GM12878 (cell line): Measurements from ENCODE around the gene VCP. TPM values are rescaled to one million over a fixed set of nuclear protein-coding genes. Genes with fewer than 3 reads are reported as not detected.

ENCODE experiments used
- polyA plus RNA-seq, 11 experiments: library from polyadenylated mRNA; depleted of rRNA in 4 of 11; unstranded in 6 of 11; stranded (reverse) in 5 of 11; fragments of >200 nt; fragmentation: Nextera tagmentation in 4 of 11; fragmentation: Illumina TruSeq in 1 of 11; extraction: Ambion mirVana in 4 of 11; extraction: Trizol in 1 of 11; gene quantifications; 1 replicate in 1 of 11; 2 replicates in 10 of 11; pipeline versions ENCODE4 v1.2.1 to v1.2.3, GENCODE V29; 2011 to 2016; ENCODE audit warnings: inconsistent platforms in 2 of 11, missing spikeins in 2 of 11, low read depth in 1 of 11
- small RNA-seq: library from RNA; depleted of rRNA; stranded (forward); fragments of <200 nt; gene quantifications from one replicate; pipeline ENCODE3, GENCODE V24; 2014
- total RNA-seq, 4 experiments: library from RNA; depleted of rRNA in 3 of 4; stranded (reverse); fragments of >200 nt in 3 of 4; fragmentation: Illumina TruSeq in 1 of 4; extraction: Trizol in 1 of 4; gene quantifications; 2 replicates each; pipeline versions ENCODE4 v1.2.1 to v1.2.3, GENCODE V29; 2013 to 2021

VCP gene
- total and polyA plus RNA-seq, 10 of the 15 experiments (the other 5 are each of a cell fraction or from before 2014, with no cell fraction given), result 7.4 to 327 (median 244) TPM

Small RNAs within 50 kb of the gene (small RNA-seq; reads per million reads assigned to genes)
- gene RN7SL338P, result not detected

Other genes with a start within 250 kb of the VCP start
- gene PHF24, start 114.3 kb downstream of the VCP start, total RNA-seq (2014; rRNA removed), result not detected in 2 replicates
- not detected in 2 replicates for gene PHF24, start 114.3 kb downstream of the VCP start, total RNA-seq (2014; rRNA removed; fragmentation: Illumina TruSeq; extraction: Trizol)
- gene PHF24, start 114.3 kb downstream of the VCP start, total RNA-seq (2021), result not detected in 2 replicates
- 0.04 TPM in 1 of 2 replicates, not detected in the other for gene PHF24, start 114.3 kb downstream of the VCP start, polyA plus RNA-seq (2011; rRNA removed)
- not detected in 2 replicates for gene PHF24, start 114.3 kb downstream of the VCP start, polyA plus RNA-seq (2014; fragmentation: Illumina TruSeq; extraction: Trizol)
- under 1 TPM in 1 of 2 experiments, not detected in 1; 0.02 TPM for gene PHF24, start 114.3 kb downstream of the VCP start, polyA plus RNA-seq (2014; fragmentation: Nextera tagmentation; extraction: Ambion mirVana)
- 0.04 TPM in 1 of 2 replicates, not detected in the other for gene PHF24, start 114.3 kb downstream of the VCP start, polyA plus RNA-seq (2014; rRNA removed)
- gene PHF24, start 114.3 kb downstream of the VCP start, polyA plus RNA-seq (2016; fragmentation: Nextera tagmentation; extraction: Ambion mirVana), result not detected
- 8.6 and 8.8 TPM in 2 replicates for gene DNAJB5, start 82.9 kb downstream of the VCP start, total RNA-seq (2014; rRNA removed)
- gene DNAJB5, start 82.9 kb downstream of the VCP start, total RNA-seq (2014; rRNA removed; fragmentation: Illumina TruSeq; extraction: Trizol), result 8.2 and 8.3 TPM in 2 replicates
- 9.3 and 9.9 TPM in 2 replicates for gene DNAJB5, start 82.9 kb downstream of the VCP start, total RNA-seq (2021)
- gene DNAJB5, start 82.9 kb downstream of the VCP start, polyA plus RNA-seq (2011; rRNA removed), result 1.4 and 1.9 TPM in 2 replicates
- 9.3 and 13.3 TPM in 2 replicates for gene DNAJB5, start 82.9 kb downstream of the VCP start, polyA plus RNA-seq (2014; fragmentation: Illumina TruSeq; extraction: Trizol)
- gene DNAJB5, start 82.9 kb downstream of the VCP start, polyA plus RNA-seq (2014; fragmentation: Nextera tagmentation; extraction: Ambion mirVana), result 1 to 10 TPM in 1 of 2 experiments, under 1 TPM in 1; 0.92 to 1.5 TPM
- gene DNAJB5, start 82.9 kb downstream of the VCP start, polyA plus RNA-seq (2014; rRNA removed), result 8.9 and 9.0 TPM in 2 replicates
- 1 to 10 TPM; 4.9 to 5.4 TPM for gene DNAJB5, start 82.9 kb downstream of the VCP start, polyA plus RNA-seq (2016; fragmentation: Nextera tagmentation; extraction: Ambion mirVana)
- gene FANCG, start 7.3 kb upstream of the VCP start, total RNA-seq (2014; rRNA removed), result 45.0 and 45.9 TPM in 2 replicates
- gene FANCG, start 7.3 kb upstream of the VCP start, total RNA-seq (2014; rRNA removed; fragmentation: Illumina TruSeq; extraction: Trizol), result 39.5 TPM in 2 replicates
- gene FANCG, start 7.3 kb upstream of the VCP start, total RNA-seq (2021), result 59.0 and 66.5 TPM in 2 replicates
- 27.2 and 33.7 TPM in 2 replicates for gene FANCG, start 7.3 kb upstream of the VCP start, polyA plus RNA-seq (2011; rRNA removed)
- gene FANCG, start 7.3 kb upstream of the VCP start, polyA plus RNA-seq (2014; fragmentation: Illumina TruSeq; extraction: Trizol), result 49.7 and 54.8 TPM in 2 replicates
- gene FANCG, start 7.3 kb upstream of the VCP start, polyA plus RNA-seq (2014; fragmentation: Nextera tagmentation; extraction: Ambion mirVana), result 10 to 100 TPM; 16.4 to 24.2 TPM
- gene FANCG, start 7.3 kb upstream of the VCP start, polyA plus RNA-seq (2014; rRNA removed), result 45.8 and 54.7 TPM in 2 replicates
- gene FANCG, start 7.3 kb upstream of the VCP start, polyA plus RNA-seq (2016; fragmentation: Nextera tagmentation; extraction: Ambion mirVana), result 10 to 100 TPM; 76.9 to 78.7 TPM
- 18.4 and 19.0 TPM in 2 replicates for gene PIGO, start 24.0 kb upstream of the VCP start, total RNA-seq (2014; rRNA removed)
- gene PIGO, start 24.0 kb upstream of the VCP start, total RNA-seq (2014; rRNA removed; fragmentation: Illumina TruSeq; extraction: Trizol), result 7.6 and 8.2 TPM in 2 replicates
- gene PIGO, start 24.0 kb upstream of the VCP start, total RNA-seq (2021), result 19.9 and 23.2 TPM in 2 replicates
- gene PIGO, start 24.0 kb upstream of the VCP start, polyA plus RNA-seq (2011; rRNA removed), result 11.9 and 21.2 TPM in 2 replicates
- 12.9 and 16.7 TPM in 2 replicates for gene PIGO, start 24.0 kb upstream of the VCP start, polyA plus RNA-seq (2014; fragmentation: Illumina TruSeq; extraction: Trizol)
- 10 to 100 TPM in 1 of 2 experiments, 1 to 10 TPM in 1; 8.3 to 13.1 TPM for gene PIGO, start 24.0 kb upstream of the VCP start, polyA plus RNA-seq (2014; fragmentation: Nextera tagmentation; extraction: Ambion mirVana)
- gene PIGO, start 24.0 kb upstream of the VCP start, polyA plus RNA-seq (2014; rRNA removed), result 16.7 and 17.8 TPM in 2 replicates
- gene PIGO, start 24.0 kb upstream of the VCP start, polyA plus RNA-seq (2016; fragmentation: Nextera tagmentation; extraction: Ambion mirVana), result 10 to 100 TPM; 22.3 to 23.3 TPM
- 242 and 261 TPM in 2 replicates for gene STOML2, start 30.5 kb upstream of the VCP start, total RNA-seq (2014; rRNA removed)
- 117 and 121 TPM in 2 replicates for gene STOML2, start 30.5 kb upstream of the VCP start, total RNA-seq (2014; rRNA removed; fragmentation: Illumina TruSeq; extraction: Trizol)
- gene STOML2, start 30.5 kb upstream of the VCP start, total RNA-seq (2021), result 209 and 210 TPM in 2 replicates
- gene STOML2, start 30.5 kb upstream of the VCP start, polyA plus RNA-seq (2011; rRNA removed), result 123 and 204 TPM in 2 replicates
- 140 and 165 TPM in 2 replicates for gene STOML2, start 30.5 kb upstream of the VCP start, polyA plus RNA-seq (2014; fragmentation: Illumina TruSeq; extraction: Trizol)
- 100 to 1,000 TPM; 112 to 148 TPM for gene STOML2, start 30.5 kb upstream of the VCP start, polyA plus RNA-seq (2014; fragmentation: Nextera tagmentation; extraction: Ambion mirVana)
- 246 and 263 TPM in 2 replicates for gene STOML2, start 30.5 kb upstream of the VCP start, polyA plus RNA-seq (2014; rRNA removed)
- gene STOML2, start 30.5 kb upstream of the VCP start, polyA plus RNA-seq (2016; fragmentation: Nextera tagmentation; extraction: Ambion mirVana), result 100 to 1,000 TPM; 280 to 284 TPM
- 2.3 and 3.6 TPM in 2 replicates for gene ATOSB, start 43.2 kb upstream of the VCP start, total RNA-seq (2014; rRNA removed)
- 1.8 and 1.9 TPM in 2 replicates for gene ATOSB, start 43.2 kb upstream of the VCP start, total RNA-seq (2014; rRNA removed; fragmentation: Illumina TruSeq; extraction: Trizol)
- gene ATOSB, start 43.2 kb upstream of the VCP start, total RNA-seq (2021), result 2.2 and 3.2 TPM in 2 replicates
- 4.4 and 5.4 TPM in 2 replicates for gene ATOSB, start 43.2 kb upstream of the VCP start, polyA plus RNA-seq (2011; rRNA removed)
- gene ATOSB, start 43.2 kb upstream of the VCP start, polyA plus RNA-seq (2014; fragmentation: Illumina TruSeq; extraction: Trizol), result 2.5 and 2.6 TPM in 2 replicates
- gene ATOSB, start 43.2 kb upstream of the VCP start, polyA plus RNA-seq (2014; fragmentation: Nextera tagmentation; extraction: Ambion mirVana), result under 1 TPM; 0.60 to 0.62 TPM
- 2.7 and 3.6 TPM in 2 replicates for gene ATOSB, start 43.2 kb upstream of the VCP start, polyA plus RNA-seq (2014; rRNA removed)
- gene ATOSB, start 43.2 kb upstream of the VCP start, polyA plus RNA-seq (2016; fragmentation: Nextera tagmentation; extraction: Ambion mirVana), result 1 to 10 TPM; 1.9 to 2.5 TPM
- under 0.01 TPM in 1 of 2 replicates, not detected in the other for gene UNC13B, start 89.4 kb upstream of the VCP start, total RNA-seq (2014; rRNA removed)
- 0.05 TPM in 1 of 2 replicates, not detected in the other for gene UNC13B, start 89.4 kb upstream of the VCP start, total RNA-seq (2014; rRNA removed; fragmentation: Illumina TruSeq; extraction: Trizol)
- gene UNC13B, start 89.4 kb upstream of the VCP start, total RNA-seq (2021), result 0.15 and 0.19 TPM in 2 replicates
- gene UNC13B, start 89.4 kb upstream of the VCP start, polyA plus RNA-seq (2011; rRNA removed), result 0.12 and 0.42 TPM in 2 replicates
- 0.01 TPM in 1 of 2 replicates, not detected in the other for gene UNC13B, start 89.4 kb upstream of the VCP start, polyA plus RNA-seq (2014; fragmentation: Illumina TruSeq; extraction: Trizol)
- gene UNC13B, start 89.4 kb upstream of the VCP start, polyA plus RNA-seq (2014; fragmentation: Nextera tagmentation; extraction: Ambion mirVana), result under 1 TPM in 1 of 2 experiments, not detected in 1; 0.02 TPM
- gene UNC13B, start 89.4 kb upstream of the VCP start, polyA plus RNA-seq (2014; rRNA removed), result not detected in 2 replicates
- under 1 TPM in 1 of 2 experiments, not detected in 1; 0.11 TPM for gene UNC13B, start 89.4 kb upstream of the VCP start, polyA plus RNA-seq (2016; fragmentation: Nextera tagmentation; extraction: Ambion mirVana)